HepG2 (cell line): Measurements from ENCODE around the gene ATP23. TPM values are rescaled to one million over a fixed set of nuclear protein-coding genes. Genes with fewer than 3 reads are reported as not detected.

Source experiments
- ATAC-seq: fragments of 200-7000 bp; cut with Tn5 transposase; 3 replicates; pipeline ENCODE4 v1.9.1; 2020; ENCODE audit warnings: mild to moderate bottlenecking, moderate library complexity
- BruUV-seq: library from RNA; stranded (reverse); fragments of 400-500 nt; replicated peaks from 2 replicates; lab custom pipeline; 2021; lab: Mats Ljungman, UMichigan
- CTCF ChIA-PET: fragments of 300-600 bp; formaldehyde crosslinking; extraction: SDS; loops from one replicate; lab custom pipeline; 2021; ENCODE audit warnings: low total read pairs, inconsistent platforms, low intra/inter-chr PET ratio; lab: Yijun Ruan, JAX
- POLR2A ChIA-PET: fragments of 350-600 bp; sonication (Branson Sonifier 250); formaldehyde crosslinking; loops from one replicate; lab custom pipeline; 2020; ENCODE audit warnings: antibody characterized with exemption, inconsistent platforms; lab: Yijun Ruan, JAX
- DNase-seq: peaks from one replicate; pipeline ENCODE4 v3.0.0-alpha.2; 2015; ENCODE audit warnings: low spot score
- FAIRE-seq: peaks from 3 replicates; lab custom pipeline; 2011; peaks lifted over from hg19 to GRCh38; lab: Jason Lieb, UNC
- H2AFZ ChIP-seq: one replicate; pipeline ENCODE4 v1.6.1; 2011; ENCODE audit warnings: low read length, inconsistent platforms
- H3K27ac ChIP-seq: fragments of 300-600 bp; 3 replicates; pipeline ENCODE4 v1.8.0; 2011; ENCODE audit warnings: mixed run types, mild to moderate bottlenecking, mixed read lengths, low read length, inconsistent platforms; ENCODE audit not compliant: insufficient read depth; ENCODE audit errors: extremely low read length
- H3K27me3 ChIP-seq, 2 experiments: fragments of 200-600 bp in 1 of 2; 2 replicates in 1 of 2; 3 replicates in 1 of 2; pipeline versions ENCODE4 v1.6.0 to v1.8.0; 2011; ENCODE audit warnings: low read length in 2 of 2, mild to moderate bottlenecking in 2 of 2, moderate library complexity in 2 of 2, inconsistent platforms in 1 of 2; ENCODE audit not compliant: insufficient read depth in 2 of 2, control insufficient read depth in 1 of 2
- H3K36me3 ChIP-seq, 2 experiments: fragments of 200-600 bp in 1 of 2; replicated peaks in 1 of 2; 2 replicates in 1 of 2; 3 replicates in 1 of 2; pipeline versions ENCODE4 v1.5.1 to v1.8.0; 2011; ENCODE audit warnings: low read length in 2 of 2, inconsistent platforms in 1 of 2; ENCODE audit not compliant: insufficient read depth in 2 of 2, control insufficient read depth in 1 of 2
- H3K4me1 ChIP-seq: 2 replicates; pipeline ENCODE4 v1.5.1; 2012; ENCODE audit warnings: low read length, inconsistent platforms; ENCODE audit not compliant: insufficient read depth
- H3K4me2 ChIP-seq: 2 replicates; pipeline ENCODE4 v1.6.0; 2011; ENCODE audit warnings: low read depth, low read length, inconsistent platforms
- H3K4me3 ChIP-seq, 3 experiments: fragments of 200-600 bp in 1 of 3; sonication (generic), shearing (Covaris generic) in 1 of 3; replicated peaks in 1 of 3; 2 replicates each; pipeline ENCODE4 v1.5.1; 2011 to 2016; ENCODE audit warnings: low read length in 3 of 3, inconsistent platforms in 2 of 3, low read depth in 2 of 3, mild to moderate bottlenecking in 2 of 3, control low read depth in 1 of 3, mixed read lengths in 1 of 3; ENCODE audit not compliant: insufficient read depth in 1 of 3
- H3K79me2 ChIP-seq: one replicate; pipeline ENCODE4 v1.6.1; 2011; ENCODE audit warnings: low read length, inconsistent platforms; ENCODE audit not compliant: insufficient read depth
- H3K9ac ChIP-seq: 2 replicates; pipeline ENCODE4 v1.6.0; 2011; ENCODE audit warnings: mild to moderate bottlenecking, low read depth, low read length, inconsistent platforms; ENCODE audit not compliant: insufficient read depth
- H3K9me3 ChIP-seq: 2 replicates; pipeline ENCODE4 v1.5.1; 2012; ENCODE audit warnings: mild to moderate bottlenecking, low read length
- H4K20me1 ChIP-seq: 2 replicates; pipeline ENCODE4 v1.6.0; 2011; ENCODE audit warnings: inconsistent platforms, mild to moderate bottlenecking, low read length, moderate library complexity; ENCODE audit not compliant: insufficient read depth
- ARNT ChIP-seq: fragments of 450-650 bp; IDR thresholded peaks from 2 replicates; pipeline ENCODE4 v1.6.1; 2017
- HNRNPL ChIP-seq: fragments of 200-400 bp; formaldehyde crosslinking; IDR thresholded peaks from 2 replicates; pipeline ENCODE4 v1.6.1; 2017; ENCODE audit warnings: mild to moderate bottlenecking, low read depth, low read length
- HNRNPLL ChIP-seq: fragments of 200-400 bp; formaldehyde crosslinking; IDR thresholded peaks from 2 replicates; pipeline ENCODE4 v1.6.1; 2017; ENCODE audit warnings: mild to moderate bottlenecking, low read depth, low read length; ENCODE audit not compliant: poor library complexity, severe bottlenecking
- HOXA7 ChIP-seq: sonication (generic); formaldehyde crosslinking; IDR thresholded peaks from 2 replicates; pipeline ENCODE4 v1.8.1; 2022; ENCODE audit warnings: mild to moderate bottlenecking, missing genetic modification reagents, moderate library complexity
- ISX ChIP-seq: sonication (generic); formaldehyde crosslinking; conservative IDR thresholded peaks from 2 replicates; pipeline ENCODE4 v1.5.0; 2020; ENCODE audit warnings: missing genetic modification reagents
- NFE2L1 ChIP-seq: sonication (generic); formaldehyde crosslinking; IDR thresholded peaks from 2 replicates; pipeline ENCODE4 v1.4.0; 2020; ENCODE audit warnings: missing genetic modification reagents, mild to moderate bottlenecking, borderline replicate concordance
- SNRNP70 ChIP-seq: fragments of 200-400 bp; formaldehyde crosslinking; IDR thresholded peaks from 2 replicates; pipeline ENCODE4 v1.6.1; 2017; ENCODE audit warnings: mild to moderate bottlenecking, low read depth, low read length, moderate library complexity
- ZFP90 ChIP-seq: sonication (generic); formaldehyde crosslinking; IDR thresholded peaks from 2 replicates; pipeline ENCODE4 v1.8.0; 2022; ENCODE audit warnings: missing genetic modification reagents, mild to moderate bottlenecking, inconsistent platforms, borderline replicate concordance
- ZNF136 ChIP-seq: sonication (generic); formaldehyde crosslinking; IDR thresholded peaks from 2 replicates; pipeline ENCODE4 v1.8.1; 2022; ENCODE audit warnings: low read depth, mild to moderate bottlenecking, moderate library complexity, missing genetic modification reagents
- ZNF512 ChIP-seq: sonication (generic); formaldehyde crosslinking; IDR thresholded peaks from 2 replicates; pipeline ENCODE4 v1.4.0; 2020; ENCODE audit warnings: mild to moderate bottlenecking, missing genetic modification reagents
- ZSCAN29 ChIP-seq: sonication (generic); formaldehyde crosslinking; conservative IDR thresholded peaks from 2 replicates; pipeline ENCODE4 v1.4.0; 2020; ENCODE audit warnings: mild to moderate bottlenecking, missing genetic modification reagents
- WGBS: methylation state at CpG from one replicate; pipeline ENCODE4 v1.1.6; 2017; ENCODE audit warnings: low lambda C conversion rate; 5-methylcytosine and 5-hydroxymethylcytosine counted together
- in situ Hi-C: cut with HindIII; loops from 2 replicates; pipeline ENCODE4 v1.10.0; 2017; ENCODE audit warnings: low pct_unique_long_range_greater_than_20kb; ENCODE audit not compliant: extremely low pct_ligation_motif_present
- intact Hi-C: fragments of 100-400 bp; cut with micrococcal nuclease; formaldehyde crosslinking; loops from one replicate; pipeline ENCODE4 v1.10.0; 2022; ENCODE audit not compliant: unreplicated experiment
- polyA plus RNA-seq, 8 experiments: library from polyadenylated mRNA; depleted of rRNA in 3 of 8; stranded (reverse) in 7 of 8; unstranded in 1 of 8; fragments of >200 nt; fragmentation: Illumina TruSeq in 4 of 8; extraction: Trizol in 4 of 8; gene quantifications; 2 replicates each; pipeline versions ENCODE4 v1.2.1 to v1.2.3, GENCODE V29; 2011 to 2016; ENCODE audit warnings: low read depth in 4 of 8, missing spikeins in 1 of 8, mixed read lengths in 1 of 8; ENCODE audit not compliant: insufficient read depth in 1 of 8
- total RNA-seq, 5 experiments: library from RNA; depleted of rRNA; stranded (reverse); fragments of >200 nt; fragmentation: Illumina TruSeq; extraction: Trizol; gene quantifications; 2 replicates each; pipeline ENCODE4 v1.2.3, GENCODE V29; 2016; ENCODE audit warnings: low read depth in 1 of 5
- TF ChIP-seq, protein P1 (sequence below): sonication (generic); formaldehyde crosslinking; IDR thresholded peaks from 2 replicates; pipeline ENCODE4 v1.4.0; 2020; ENCODE audit warnings: missing genetic modification reagents, borderline replicate concordance

ATP23 gene
- total and polyA plus RNA-seq, 2 of the 13 experiments (the other 11 are each of a cell fraction or from before 2014, with no cell fraction given) = 12.1 to 14.7 TPM

DNA sequence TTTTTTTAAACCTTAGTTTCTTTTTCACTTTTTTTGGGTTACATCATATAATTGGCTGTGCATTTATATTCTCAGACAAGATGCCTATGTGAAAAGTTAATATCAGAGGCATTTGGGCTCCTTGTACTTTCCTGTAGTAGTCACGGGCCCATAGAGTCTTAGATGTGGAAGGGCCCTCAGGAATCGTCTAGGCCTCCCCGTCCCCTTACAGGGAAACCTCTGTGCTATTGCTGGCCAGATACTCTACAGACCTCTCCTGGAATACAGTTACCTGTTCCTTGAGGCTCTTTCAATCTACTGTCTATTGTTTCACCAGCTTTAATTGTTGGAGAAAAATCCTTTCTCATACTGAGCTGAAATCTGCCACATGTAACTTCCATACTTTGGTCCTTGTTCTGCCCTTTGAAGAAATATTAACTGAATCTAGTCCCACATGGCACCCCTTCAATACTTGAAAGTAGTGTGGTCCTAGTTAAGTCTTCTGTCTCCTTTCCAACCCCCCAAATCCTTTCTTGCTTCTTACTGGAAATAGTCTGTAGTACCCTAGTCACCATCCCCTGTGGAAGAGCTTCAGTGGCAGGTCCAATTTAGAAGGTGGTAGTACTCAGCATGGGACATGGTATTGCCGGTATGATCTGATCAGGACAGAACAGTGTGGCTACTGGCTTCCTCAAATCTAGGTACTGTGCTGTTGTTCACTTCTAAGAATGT is 3.1 kb downstream of the ATP23 start:
- DNase-seq (no peak), ATAC-seq (no peak), FAIRE-seq (no peak)
- no peak overlapping the region for H3K4me3 ChIP-seq
- H4K20me1 ChIP-seq = no peaks in the 10 kb centered on the region
- no peaks in the 10 kb centered on the region for H3K36me3 ChIP-seq
- H3K4me2 ChIP-seq = no peak overlapping the region
- POLR2A ChIA-PET = no interaction called here
- 92% methylated on average over 4 of the region's 4 CpGs for WGBS
- H3K27me3 ChIP-seq = no peaks in the 10 kb centered on the region
- H3K9ac ChIP-seq = no peak overlapping the region
- H3K4me1 ChIP-seq = peaks cover 34% of the 10 kb centered on the region
- BruUV-seq = no TSS peak
- in situ Hi-C loops (no loop called here), intact Hi-C loops (no loop called here)
- H3K79me2 ChIP-seq = no peaks in the 10 kb centered on the region
- no peak overlapping the region for H3K27ac ChIP-seq
- CTCF ChIA-PET = no interaction called here
- no peaks in the 10 kb centered on the region for H3K9me3 ChIP-seq
- no peak for TF ChIP-seq ZNF512
- no peak for TF ChIP-seq HOXA7 (CRISPR knock-in tag)
- no peak overlapping the region for H2AFZ ChIP-seq

DNA sequence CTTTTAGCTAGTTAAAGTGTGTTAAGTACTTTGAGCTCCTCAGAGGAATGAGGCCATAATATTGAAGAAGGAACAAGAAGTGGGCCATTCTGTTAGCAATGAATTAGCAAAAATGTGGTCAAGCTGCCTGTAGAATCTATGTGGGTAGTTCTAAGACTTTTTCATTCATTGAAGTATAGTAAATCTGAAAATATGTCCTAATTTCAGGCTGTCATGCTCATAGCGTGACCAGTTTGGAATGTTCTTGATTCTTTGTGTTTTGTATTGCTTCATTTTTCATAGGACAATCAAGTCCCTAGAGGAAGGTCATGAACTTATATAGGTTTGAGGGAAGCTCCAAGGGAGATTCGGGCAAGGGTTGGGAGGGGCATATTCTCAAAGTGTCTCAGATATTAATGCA is 11.4 kb downstream of the ATP23 start:
- Histone ChIP-seq H3K4me1 (no peaks in the 10 kb centered on the region), H3K4me2 (no peak overlapping the region), H2AFZ (no peak overlapping the region), H3K27ac (no peak overlapping the region), H3K9ac (no peak overlapping the region), H3K9me3 (no peaks in the 10 kb centered on the region), H4K20me1 (no peaks in the 10 kb centered on the region), H3K27me3 (no peaks in the 10 kb centered on the region), H3K36me3 (peaks cover 0 to 6% of the 10 kb centered on the region in 2 experiments; a peak in 1 of 5 replicates), H3K79me2 (no peaks in the 10 kb centered on the region), H3K4me3 (no peak overlapping the region)
- DNase-seq = no peak
- FAIRE-seq = no peak
- no peak for ATAC-seq
- ChIA-PET CTCF (no interaction called here), POLR2A (interaction anchor here (1.0 to 2.1 kb wide), 2 partner anchors 11 to 106 kb away, joined by 3 to 4 read pairs; partner anchors contain the start of genes ATP23 and CTDSP2)
- TF ChIP-seq HNRNPLL (no peak), SNRNP70 (no peak), ARNT (no peak), HNRNPL (no peak), NFE2L1 (no peak), ZNF136 (CRISPR knock-in tag) (no peak), ZSCAN29 (CRISPR knock-in tag) (no peak), ISX (CRISPR knock-in tag) (no peak), ZFP90 (no peak)
- TF ChIP-seq, protein P1, sequence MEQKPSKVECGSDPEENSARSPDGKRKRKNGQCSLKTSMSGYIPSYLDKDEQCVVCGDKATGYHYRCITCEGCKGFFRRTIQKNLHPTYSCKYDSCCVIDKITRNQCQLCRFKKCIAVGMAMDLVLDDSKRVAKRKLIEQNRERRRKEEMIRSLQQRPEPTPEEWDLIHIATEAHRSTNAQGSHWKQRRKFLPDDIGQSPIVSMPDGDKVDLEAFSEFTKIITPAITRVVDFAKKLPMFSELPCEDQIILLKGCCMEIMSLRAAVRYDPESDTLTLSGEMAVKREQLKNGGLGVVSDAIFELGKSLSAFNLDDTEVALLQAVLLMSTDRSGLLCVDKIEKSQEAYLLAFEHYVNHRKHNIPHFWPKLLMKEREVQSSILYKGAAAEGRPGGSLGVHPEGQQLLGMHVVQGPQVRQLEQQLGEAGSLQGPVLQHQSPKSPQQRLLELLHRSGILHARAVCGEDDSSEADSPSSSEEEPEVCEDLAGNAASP (CRISPR knock-in tag) = no peak
- in situ Hi-C loops = no loop called here
- intact Hi-C loops = no loop called here
- no TSS peak for BruUV-seq
- WGBS = 91% methylated on average over 2 of the region's 2 CpGs
